ENCODE data around the gene SCN3B.

DNA sequence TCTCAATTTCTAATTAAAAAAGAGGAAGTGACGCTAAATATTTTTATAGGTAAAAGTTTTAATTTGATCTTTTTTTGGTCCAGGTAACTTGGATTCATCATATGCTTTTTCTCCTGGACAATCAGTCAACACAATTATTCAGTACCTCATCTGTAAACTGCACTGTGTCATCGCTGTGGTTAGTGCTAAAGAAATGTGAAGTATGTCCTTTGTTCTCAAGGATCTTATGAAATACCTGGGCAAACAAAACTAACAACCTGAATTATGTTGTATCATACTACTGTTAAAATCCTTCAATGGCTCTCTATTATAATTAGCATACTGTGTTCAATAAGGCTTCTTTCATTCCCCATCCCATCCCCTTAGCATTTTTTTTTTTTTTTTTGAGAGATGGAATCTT lies 19.9 kb upstream of the SCN3B start:
- TF ChIP-seq, protein P1, sequence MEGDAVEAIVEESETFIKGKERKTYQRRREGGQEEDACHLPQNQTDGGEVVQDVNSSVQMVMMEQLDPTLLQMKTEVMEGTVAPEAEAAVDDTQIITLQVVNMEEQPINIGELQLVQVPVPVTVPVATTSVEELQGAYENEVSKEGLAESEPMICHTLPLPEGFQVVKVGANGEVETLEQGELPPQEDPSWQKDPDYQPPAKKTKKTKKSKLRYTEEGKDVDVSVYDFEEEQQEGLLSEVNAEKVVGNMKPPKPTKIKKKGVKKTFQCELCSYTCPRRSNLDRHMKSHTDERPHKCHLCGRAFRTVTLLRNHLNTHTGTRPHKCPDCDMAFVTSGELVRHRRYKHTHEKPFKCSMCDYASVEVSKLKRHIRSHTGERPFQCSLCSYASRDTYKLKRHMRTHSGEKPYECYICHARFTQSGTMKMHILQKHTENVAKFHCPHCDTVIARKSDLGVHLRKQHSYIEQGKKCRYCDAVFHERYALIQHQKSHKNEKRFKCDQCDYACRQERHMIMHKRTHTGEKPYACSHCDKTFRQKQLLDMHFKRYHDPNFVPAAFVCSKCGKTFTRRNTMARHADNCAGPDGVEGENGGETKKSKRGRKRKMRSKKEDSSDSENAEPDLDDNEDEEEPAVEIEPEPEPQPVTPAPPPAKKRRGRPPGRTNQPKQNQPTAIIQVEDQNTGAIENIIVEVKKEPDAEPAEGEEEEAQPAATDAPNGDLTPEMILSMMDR (optimal IDR thresholded peaks at IDR 0.05 in 1 of 3, IDR thresholded peaks at IDR 0.05 in 1 of 3, conservative IDR thresholded peaks at IDR 0.05 in 1 of 3; ENCODE audit: extremely low read depth in 1 of 3, insufficient read depth in 2 of 3, low read length in 3 of 3): no peak
- TF ChIP-seq EZH2 (IDR thresholded peaks at IDR 0.05; ENCODE audit: low read length): no peak
